Fibroblast of the aortic adventitia (primary cell): ENCODE results near the gene BEGAIN. TPM values are rescaled to one million over a fixed set of nuclear protein-coding genes. Genes with fewer than 3 reads are reported as not detected.

Source experiments
- DNase-seq: peaks from one replicate; pipeline ENCODE4 v3.0.0-alpha.2; 2010; ENCODE audit warnings: low read depth
- H3K4me3 ChIP-seq: 2 replicates; pipeline ENCODE4 v1.5.1; 2011; ENCODE audit warnings: low read depth, mild to moderate bottlenecking, control low read depth, low read length, moderate library complexity
- CTCF ChIP-seq: IDR thresholded peaks from 2 replicates; pipeline ENCODE4 v1.5.1; 2011; ENCODE audit warnings: mild to moderate bottlenecking, low read length, control low read depth, inconsistent platforms; ENCODE audit not compliant: insufficient read depth
- total RNA-seq: library from RNA; depleted of rRNA; stranded (reverse); fragments of >200 nt; gene quantifications from 2 replicates; pipeline ENCODE4 v1.2.3, GENCODE V29; 2012; ENCODE audit warnings: low replicate concordance

BEGAIN gene
- total RNA-seq, 1 donor, result 0.18 TPM

- DNase-seq, result no peak
- no peak for TF ChIP-seq CTCF
- H3K4me3 ChIP-seq, result no peak overlapping the region
These were observed 28.8 kb upstream of the BEGAIN start for GRCh38 chr14:100615736-100616695.

- H3K4me3 ChIP-seq, result no peak overlapping the region
- no peak for DNase-seq
- TF ChIP-seq CTCF, result no peak
These were observed 27.6 kb upstream of the BEGAIN start for GRCh38 chr14:100614803-100615202.

GRCh38 chr14:100612986-100613385 lies 25.8 kb upstream of the BEGAIN start:
- TF ChIP-seq CTCF, result no peak
- no peak for DNase-seq
- no peak overlapping the region for H3K4me3 ChIP-seq

GRCh38 chr14:100611811-100612480 lies 24.7 kb upstream of the BEGAIN start:
- no peak for TF ChIP-seq CTCF
- no peak for DNase-seq
- no peak overlapping the region for H3K4me3 ChIP-seq

- H3K4me3 ChIP-seq, result no peak overlapping the region
- TF ChIP-seq CTCF, result no peak
- DNase-seq, result no peak
These were observed 23.4 kb upstream of the BEGAIN start for GRCh38 chr14:100610511-100611217.

GRCh38 chr14:100609941-100610391 lies 22.7 kb upstream of the BEGAIN start:
- TF ChIP-seq CTCF, result no peak
- DNase-seq, result no peak
- H3K4me3 ChIP-seq, result no peak overlapping the region
